Psoas muscle (tissue), 8 donors: ENCODE data around the gene C19orf85. TPM values are rescaled to one million over a fixed set of nuclear protein-coding genes. Genes with fewer than 3 reads are reported as not detected.

Source experiments
- ATAC-seq, 4 donors: fragments of 200-7000 bp; cut with Tn5 transposase; one replicate each; pipeline ENCODE4 v1.9.1; 2020; ENCODE audit warnings: moderate library complexity in 3 of 4, mild to moderate bottlenecking in 2 of 4
- DNase-seq, 2 donors: peaks; one replicate each; pipeline ENCODE4 v3.0.0-alpha.2; 2020
- H3K27ac ChIP-seq: fragments of 200-600 bp; one replicate; pipeline ENCODE4 v1.8.0; 2022
- H3K27me3 ChIP-seq, 3 donors: fragments of 200-600 bp in 1 of 3; one replicate each; pipeline versions ENCODE4 v1.6.1 to v1.8.0; 2013 to 2022; ENCODE audit warnings: low read length in 2 of 3, mild to moderate bottlenecking in 2 of 3, moderate library complexity in 1 of 3; ENCODE audit not compliant: insufficient read depth in 3 of 3
- H3K36me3 ChIP-seq, 2 donors: fragments of 200-600 bp in 1 of 2; one replicate each; pipeline versions ENCODE4 v1.6.1 to v1.8.0; 2013 to 2022; ENCODE audit warnings: low read depth in 1 of 2, mild to moderate bottlenecking in 1 of 2, moderate library complexity in 1 of 2; ENCODE audit not compliant: insufficient read depth in 1 of 2
- H3K4me1 ChIP-seq: fragments of 200-600 bp; one replicate; pipeline ENCODE4 v1.8.0; 2022
- H3K4me3 ChIP-seq: fragments of 200-600 bp; one replicate; pipeline ENCODE4 v1.8.0; 2022; ENCODE audit warnings: mild to moderate bottlenecking
- H3K9me3 ChIP-seq: fragments of 200-600 bp; one replicate; pipeline ENCODE4 v1.8.0; 2022
- CTCF ChIP-seq: fragments of 200-600 bp; IDR thresholded peaks from one replicate; pipeline ENCODE4 v1.8.0; 2022; ENCODE audit warnings: antibody characterized with exemption
- WGBS, 3 donors: extraction: QIAGEN DNeasy Blood & Tissue Kit; methylation state at CpG; one replicate each; pipeline versions ENCODE4 v1.1.6 to v1.1.7; 2013; 5-methylcytosine and 5-hydroxymethylcytosine counted together
- intact Hi-C, 2 donors: fragments of 100-400 bp; cut with DNase I; formaldehyde crosslinking; loops; one replicate each; pipeline versions ENCODE4 v1.11.0 to v1.14.2; 2022
- polyA plus RNA-seq, 3 donors: library from polyadenylated mRNA; stranded (reverse); fragments of 200-250 nt; gene quantifications; one replicate each; pipeline ENCODE4 v1.2.3, GENCODE V29; 2013
- total RNA-seq, 4 donors: library from RNA; stranded (reverse); fragmentation: NEBNext Ultra II Directional in 2 of 4; extraction: Animal tissue kit (Norgen Biotek cat#: 25700) in 2 of 4; gene quantifications; one replicate each; pipeline versions ENCODE4 v1.2.1 to v1.2.4, GENCODE V29; 2021 to 2023
- donor health status: healthy with polysubstance abuse.
- donor health status: DM: no; HTN: no; CAD: no; lungs with moderate emphysema.
- donor health status: Bipolar disorder and iron deficiency.
- donor health status: healthy.
- donor health status: DM: yes; HTN: yes; CAD: no.
- donor health status: DM: no; HTN: no; CAD: no.
- donor health status: DM: no; HTN: no; CAD: no.
- donor health status: DM: yes; HTN: yes; CAD: no.

C19orf85 gene
- total and polyA plus RNA-seq, 7 donors = not detected

DNA sequence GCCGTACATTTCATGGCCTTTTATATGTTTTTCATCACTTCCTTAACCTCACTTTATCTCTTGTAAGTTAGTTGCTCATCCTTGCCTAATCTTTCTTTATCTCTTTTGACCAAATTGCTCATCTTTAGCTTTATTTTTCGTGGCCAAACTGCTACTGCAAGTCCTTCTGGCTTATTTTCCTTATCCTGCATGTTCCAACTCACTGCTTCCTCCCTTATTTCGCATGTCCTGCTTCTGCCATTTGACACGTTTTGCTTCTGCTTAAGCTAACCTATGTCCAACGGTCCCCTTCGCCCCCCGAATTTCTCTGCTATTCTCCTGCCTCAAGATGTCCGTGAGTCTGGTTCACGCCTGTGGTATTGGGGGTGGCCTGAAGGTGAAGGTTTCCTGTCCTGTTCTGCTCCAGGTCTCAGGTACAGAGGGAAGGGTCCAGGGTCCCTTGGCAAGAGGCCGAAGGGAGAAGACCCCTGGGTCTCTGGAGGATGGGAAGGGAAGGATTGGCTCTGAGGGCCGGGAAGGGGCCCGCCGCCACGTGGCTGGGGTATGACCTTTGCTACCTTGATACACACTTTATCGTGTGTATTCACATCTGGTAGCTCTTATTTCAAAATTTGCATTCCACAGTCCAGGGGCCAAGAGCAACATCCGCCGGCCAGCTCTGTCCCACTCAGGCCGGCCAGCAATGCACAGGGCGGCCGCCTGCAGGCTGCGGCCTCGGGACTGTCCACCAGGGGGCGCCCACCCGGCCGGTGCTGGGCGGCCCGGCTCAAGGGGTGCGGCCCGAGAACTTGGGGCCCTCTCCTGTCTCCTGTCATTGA, 2.9 kb upstream of the C19orf85 start:
- no peaks in the 10 kb centered on the region for H3K27me3 ChIP-seq
- peak; percentile 99 for TF ChIP-seq CTCF
- no peak overlapping the region for H3K4me3 ChIP-seq
- no peaks in the 10 kb centered on the region for H3K9me3 ChIP-seq
- peaks cover under 1% of the 10 kb centered on the region for H3K4me1 ChIP-seq
- H3K36me3 ChIP-seq = no peaks in the 10 kb centered on the region
- DNase-seq (peak; percentile 74 to 83), ATAC-seq (peak; percentile 83 to 93 (median 84))
- intact Hi-C loops = loop anchor here (5.0 kb wide), 2 partner anchors 35 to 165 kb away; no protein-coding TSS in a partner anchor
- 32 to 38% (median 32%) methylated on average over 29 of the region's 29 CpGs for WGBS, 3 donors
- no peak overlapping the region for H3K27ac ChIP-seq

GRCh38 chr19:55466241-55466614, 1.7 kb upstream of the C19orf85 start:
- H3K4me1 ChIP-seq = peaks cover 2% of the 10 kb centered on the region
- ATAC-seq = no peak
- H3K27ac ChIP-seq = no peak overlapping the region
- DNase-seq = no peak
- 75 to 90% (median 88%) methylated on average over 4 of the region's 4 CpGs for WGBS, 3 donors
- no peaks in the 10 kb centered on the region for H3K27me3 ChIP-seq
- TF ChIP-seq CTCF = no peak
- no peak overlapping the region for H3K4me3 ChIP-seq
- no peaks in the 10 kb centered on the region for H3K36me3 ChIP-seq
- no peaks in the 10 kb centered on the region for H3K9me3 ChIP-seq
- intact Hi-C loops = loop anchor here (5.0 kb wide), 2 partner anchors 36 to 166 kb away; no protein-coding TSS in a partner anchor

DNA sequence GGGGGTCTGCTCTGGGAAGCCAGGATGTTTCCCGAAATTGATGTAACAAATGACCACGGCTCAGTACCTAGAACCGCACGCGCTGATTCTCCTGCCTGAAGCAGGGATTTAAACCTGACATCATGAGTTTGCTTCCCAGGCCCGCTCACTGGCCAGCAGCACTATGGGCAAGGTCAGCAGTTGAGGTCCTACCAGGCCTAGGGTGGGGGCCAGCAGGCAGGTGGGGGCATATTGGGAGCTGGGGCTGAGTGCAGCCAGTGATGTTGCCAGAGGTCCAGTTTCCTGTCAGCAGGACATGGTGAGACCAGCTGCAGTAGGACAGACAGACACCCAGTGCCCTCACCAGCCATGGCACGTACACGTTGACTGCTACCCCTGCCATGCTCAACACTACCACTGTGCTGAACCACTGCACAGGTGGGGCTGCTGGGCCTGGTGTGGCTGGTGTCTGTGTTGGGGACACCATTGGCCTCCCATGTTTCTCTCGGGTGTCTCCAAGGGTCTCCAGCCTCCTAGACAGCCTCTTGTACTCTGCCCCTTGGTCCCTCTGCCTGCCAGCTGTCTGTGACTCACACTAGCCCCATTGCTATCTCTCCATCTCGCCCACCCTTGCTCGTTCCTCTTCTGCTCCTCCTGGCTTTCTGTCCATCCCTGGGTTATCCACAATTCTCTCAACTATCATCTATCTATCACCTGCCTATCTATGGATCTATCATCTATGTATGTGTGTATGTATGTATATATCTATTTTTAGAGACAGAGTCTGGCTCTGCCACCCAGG, 1.1 kb upstream of the C19orf85 start:
- DNase-seq (no peak), ATAC-seq (no peak)
- 71 to 79% (median 76%) methylated on average over 11 of the region's 11 CpGs for WGBS, 3 donors
- Histone ChIP-seq H3K27ac (no peak overlapping the region), H3K9me3 (no peaks in the 10 kb centered on the region), H3K4me1 (peaks cover 2% of the 10 kb centered on the region), H3K36me3 (no peaks in the 10 kb centered on the region), H3K27me3 (no peaks in the 10 kb centered on the region), H3K4me3 (no peak overlapping the region)
- intact Hi-C loops = loop anchor here (5.0 kb wide), 2 partner anchors 37 to 167 kb away; no protein-coding TSS in a partner anchor
- TF ChIP-seq CTCF = no peak

DNA sequence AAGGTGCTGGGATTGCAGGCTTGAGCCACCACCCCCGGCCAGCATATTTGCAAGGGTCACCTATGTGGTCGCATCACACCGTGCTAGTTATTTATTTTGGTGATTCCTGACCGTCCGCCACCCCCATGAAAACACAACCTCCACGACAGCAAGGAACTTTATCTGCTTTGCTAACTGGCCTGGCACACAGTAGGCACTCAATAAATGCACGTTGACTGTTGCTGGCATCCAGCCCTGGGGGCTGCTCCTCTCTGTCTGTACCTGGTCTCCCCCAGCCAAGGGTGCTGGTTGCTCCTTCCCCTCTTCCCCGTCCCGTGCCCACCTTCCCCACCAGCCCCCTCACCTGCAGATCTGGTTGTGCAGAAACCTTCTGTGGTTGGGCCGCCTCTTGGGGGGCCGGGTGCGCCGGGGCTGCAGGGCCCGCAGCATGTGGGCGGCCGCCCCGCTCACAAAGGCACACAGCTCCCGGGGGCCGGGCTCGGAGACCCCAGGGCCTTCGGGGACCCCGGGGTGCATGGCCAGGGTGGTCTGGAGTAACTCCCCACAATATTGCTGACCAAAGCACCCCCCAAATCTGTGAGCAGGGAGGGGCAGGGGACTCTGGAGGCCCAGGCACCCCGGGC, 401 bp downstream of the C19orf85 start:
- H3K27ac ChIP-seq = no peak overlapping the region
- H3K36me3 ChIP-seq = no peaks in the 10 kb centered on the region
- peaks cover 2% of the 10 kb centered on the region for H3K4me1 ChIP-seq

More for the DNA sequence above, 401 bp downstream of the C19orf85 start:
- no peak for ATAC-seq
- H3K4me3 ChIP-seq = no peak overlapping the region
- DNase-seq = no peak
- H3K9me3 ChIP-seq = no peaks in the 10 kb centered on the region
- no peak for TF ChIP-seq CTCF
- intact Hi-C loops = no loop called here
- WGBS, 3 donors = 66 to 76% (median 75%) methylated on average over 23 of the region's 23 CpGs
- H3K27me3 ChIP-seq = no peaks in the 10 kb centered on the region
